Hepatocyte (in vitro differentiated cells): Measurements from ENCODE around the gene VIPR1.

Experiments used
- CTCF ChIP-seq: fragments of 200-600 bp; sonication (generic); IDR thresholded peaks from 2 replicates; pipeline ENCODE4 v1.5.1; 2016; ENCODE audit warnings: antibody characterized with exemption, mild to moderate bottlenecking; ENCODE audit not compliant: poor library complexity
- EZH2 ChIP-seq: fragments of 200-600 bp; sonication (generic); IDR thresholded peaks from 2 replicates; pipeline ENCODE4 v1.6.1; 2016; ENCODE audit warnings: antibody characterized with exemption, mild to moderate bottlenecking, borderline replicate concordance

GRCh38 chr3:42508562-42508961, 6.1 kb downstream of the VIPR1 start:
- no peak for TF ChIP-seq CTCF
- TF ChIP-seq EZH2, result no peak
